Measurements from ENCODE around the gene MSTN.

The MSTN gene

DNA sequence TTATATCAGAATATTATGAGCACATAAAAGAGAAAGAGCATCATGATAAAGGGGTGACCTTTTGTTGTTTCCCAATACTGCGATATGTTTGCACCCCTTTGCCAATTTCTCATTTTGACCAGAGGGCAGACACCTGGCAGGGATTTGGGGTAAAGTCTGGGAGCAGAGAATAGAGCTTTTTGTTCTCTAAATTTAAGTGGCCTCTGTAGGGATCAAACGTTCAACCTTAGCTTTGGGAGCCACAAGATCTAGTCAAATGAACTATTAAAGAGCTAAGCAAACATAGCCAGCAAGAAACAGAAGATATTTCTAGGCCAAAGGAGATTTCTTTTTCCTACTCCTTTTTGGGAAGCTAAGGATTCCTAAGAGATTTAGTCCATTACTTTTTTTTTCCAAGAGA lies 1.1 kb upstream of the MSTN start:
- Histone ChIP-seq H3K79me2 (ENCODE audit: insufficient read depth, low read length) (no peaks in the 10 kb centered on the region), H3K27ac (ENCODE audit: low read length) (no peak overlapping the region), H3K27me3 (ENCODE audit: insufficient read depth, low read length, poor library complexity) (no peaks in the 10 kb centered on the region), H3K9me3 (ENCODE audit: insufficient read depth, low read length, severe bottlenecking) (no peaks in the 10 kb centered on the region), H3K36me3 (ENCODE audit: insufficient read depth, low read length) (no peaks in the 10 kb centered on the region), H2AFZ (ENCODE audit: low read depth, low read length) (no peak overlapping the region), H3K4me2 (ENCODE audit: insufficient read depth, low read length) (no peak overlapping the region), H4K20me1 (ENCODE audit: insufficient read depth, low read length) (no peaks in the 10 kb centered on the region), H3K4me3 (ENCODE audit: low read depth in 1 of 2, low read length in 2 of 2) (no peak overlapping the region), H3K4me1 (ENCODE audit: insufficient read depth, low read length) (no peaks in the 10 kb centered on the region), H3K9ac (ENCODE audit: low read depth, low read length) (no peak overlapping the region)
- ATAC-seq (ENCODE audit: insufficient read depth, low read depth) = no peak
- no peak for TF ChIP-seq EZH2 (IDR thresholded peaks at IDR 0.05; ENCODE audit: borderline replicate concordance, low read depth, low read length, severe bottlenecking)
- TF ChIP-seq, protein P1, sequence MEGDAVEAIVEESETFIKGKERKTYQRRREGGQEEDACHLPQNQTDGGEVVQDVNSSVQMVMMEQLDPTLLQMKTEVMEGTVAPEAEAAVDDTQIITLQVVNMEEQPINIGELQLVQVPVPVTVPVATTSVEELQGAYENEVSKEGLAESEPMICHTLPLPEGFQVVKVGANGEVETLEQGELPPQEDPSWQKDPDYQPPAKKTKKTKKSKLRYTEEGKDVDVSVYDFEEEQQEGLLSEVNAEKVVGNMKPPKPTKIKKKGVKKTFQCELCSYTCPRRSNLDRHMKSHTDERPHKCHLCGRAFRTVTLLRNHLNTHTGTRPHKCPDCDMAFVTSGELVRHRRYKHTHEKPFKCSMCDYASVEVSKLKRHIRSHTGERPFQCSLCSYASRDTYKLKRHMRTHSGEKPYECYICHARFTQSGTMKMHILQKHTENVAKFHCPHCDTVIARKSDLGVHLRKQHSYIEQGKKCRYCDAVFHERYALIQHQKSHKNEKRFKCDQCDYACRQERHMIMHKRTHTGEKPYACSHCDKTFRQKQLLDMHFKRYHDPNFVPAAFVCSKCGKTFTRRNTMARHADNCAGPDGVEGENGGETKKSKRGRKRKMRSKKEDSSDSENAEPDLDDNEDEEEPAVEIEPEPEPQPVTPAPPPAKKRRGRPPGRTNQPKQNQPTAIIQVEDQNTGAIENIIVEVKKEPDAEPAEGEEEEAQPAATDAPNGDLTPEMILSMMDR (IDR thresholded peaks at IDR 0.05; ENCODE audit: borderline replicate concordance, extremely low read depth, low read length, poor library complexity, severe bottlenecking) = no peak
- no peak for DNase-seq

DNA sequence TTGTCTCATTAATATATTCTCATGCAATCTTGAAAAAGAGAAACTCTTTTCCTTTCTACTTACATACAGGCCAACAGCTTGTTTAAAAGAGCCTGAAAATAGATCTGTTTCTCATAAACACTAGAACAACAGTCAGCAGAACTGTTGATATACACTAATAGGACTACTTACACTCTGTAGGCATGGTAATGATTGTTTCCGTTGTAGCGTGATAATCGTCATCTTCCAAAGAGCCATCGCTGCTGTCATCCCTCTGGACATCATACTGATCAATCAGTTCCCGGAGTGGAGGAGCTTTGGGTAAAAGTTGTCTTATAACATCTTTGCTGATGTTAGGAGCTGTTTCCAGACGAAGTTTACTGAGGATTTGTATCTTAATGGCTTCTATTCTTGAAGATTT lies 476 bp downstream of the MSTN start:
- H4K20me1 ChIP-seq (ENCODE audit: insufficient read depth, low read length) = no peaks in the 10 kb centered on the region

DNA sequence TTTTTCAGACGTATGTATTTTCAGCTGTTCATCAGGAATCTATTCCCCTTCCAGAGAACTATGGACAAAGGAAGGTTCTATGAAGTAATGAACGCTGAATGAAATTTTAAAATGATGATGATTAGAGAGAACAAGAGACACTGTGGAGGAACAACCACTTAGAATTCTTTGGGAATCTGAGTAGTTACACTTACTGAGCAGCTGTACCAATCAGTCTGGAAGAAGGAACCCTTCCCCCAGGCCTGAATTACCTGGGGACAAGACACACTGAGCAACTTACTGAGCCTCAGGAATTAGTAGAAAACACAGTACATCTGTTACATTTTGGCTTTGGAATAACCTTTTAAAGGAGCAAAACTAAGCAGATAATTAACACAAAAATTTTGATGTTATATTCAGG lies 1.9 kb downstream of the MSTN start:
- Histone ChIP-seq H3K4me2 (ENCODE audit: insufficient read depth, low read length) (no peak overlapping the region), H3K4me1 (ENCODE audit: insufficient read depth, low read length) (no peaks in the 10 kb centered on the region), H2AFZ (ENCODE audit: low read depth, low read length) (no peak overlapping the region), H3K27me3 (ENCODE audit: insufficient read depth, low read length, poor library complexity) (no peaks in the 10 kb centered on the region), H3K36me3 (ENCODE audit: insufficient read depth, low read length) (no peaks in the 10 kb centered on the region), H3K9me3 (ENCODE audit: insufficient read depth, low read length, severe bottlenecking) (no peaks in the 10 kb centered on the region), H3K9ac (ENCODE audit: low read depth, low read length) (no peak overlapping the region), H3K4me3 (ENCODE audit: low read depth in 1 of 2, low read length in 2 of 2) (no peak overlapping the region), H3K79me2 (ENCODE audit: insufficient read depth, low read length) (no peaks in the 10 kb centered on the region), H3K27ac (ENCODE audit: low read length) (no peak overlapping the region), H4K20me1 (ENCODE audit: insufficient read depth, low read length) (no peaks in the 10 kb centered on the region)
- ATAC-seq (ENCODE audit: insufficient read depth, low read depth) (no peak), DNase-seq (no peak)
- TF ChIP-seq, protein P1 (IDR thresholded peaks at IDR 0.05; ENCODE audit: borderline replicate concordance, extremely low read depth, low read length, poor library complexity, severe bottlenecking) = no peak
- TF ChIP-seq EZH2 (IDR thresholded peaks at IDR 0.05; ENCODE audit: borderline replicate concordance, low read depth, low read length, severe bottlenecking) = no peak

More for the DNA sequence above, 476 bp downstream of the MSTN start:
- TF ChIP-seq, protein P1 (IDR thresholded peaks at IDR 0.05; ENCODE audit: borderline replicate concordance, extremely low read depth, low read length, poor library complexity, severe bottlenecking) = no peak
- no peak for TF ChIP-seq EZH2 (IDR thresholded peaks at IDR 0.05; ENCODE audit: borderline replicate concordance, low read depth, low read length, severe bottlenecking)
- Histone ChIP-seq H2AFZ (ENCODE audit: low read depth, low read length) (no peak overlapping the region), H3K4me2 (ENCODE audit: insufficient read depth, low read length) (no peak overlapping the region), H3K9ac (ENCODE audit: low read depth, low read length) (no peak overlapping the region), H3K4me3 (ENCODE audit: low read depth in 1 of 2, low read length in 2 of 2) (no peak overlapping the region), H3K9me3 (ENCODE audit: insufficient read depth, low read length, severe bottlenecking) (no peaks in the 10 kb centered on the region), H3K4me1 (ENCODE audit: insufficient read depth, low read length) (no peaks in the 10 kb centered on the region), H3K79me2 (ENCODE audit: insufficient read depth, low read length) (no peaks in the 10 kb centered on the region), H3K36me3 (ENCODE audit: insufficient read depth, low read length) (no peaks in the 10 kb centered on the region), H3K27me3 (ENCODE audit: insufficient read depth, low read length, poor library complexity) (no peaks in the 10 kb centered on the region), H3K27ac (ENCODE audit: low read length) (no peak overlapping the region)
- ATAC-seq (ENCODE audit: insufficient read depth, low read depth) (no peak), DNase-seq (no peak)

DNA sequence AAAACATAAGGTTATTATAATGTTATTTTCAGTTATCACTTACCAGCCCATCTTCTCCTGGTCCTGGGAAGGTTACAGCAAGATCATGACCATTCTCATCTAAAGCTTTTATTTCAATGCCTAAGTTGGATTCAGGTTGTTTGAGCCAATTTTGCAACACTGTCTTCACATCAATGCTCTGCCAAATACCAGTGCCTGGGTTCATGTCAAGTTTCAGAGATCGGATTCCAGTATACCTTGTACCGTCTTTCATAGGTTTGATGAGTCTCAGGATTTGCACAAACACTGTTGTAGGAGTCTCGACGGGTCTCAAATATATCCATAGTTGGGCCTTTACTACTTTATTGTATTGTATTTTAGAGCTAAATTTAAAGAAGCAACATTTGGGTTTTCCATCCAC lies 2.5 kb downstream of the MSTN start:
- TF ChIP-seq, protein P1 (IDR thresholded peaks at IDR 0.05; ENCODE audit: borderline replicate concordance, extremely low read depth, low read length, poor library complexity, severe bottlenecking) = no peak
- no peak for TF ChIP-seq EZH2 (IDR thresholded peaks at IDR 0.05; ENCODE audit: borderline replicate concordance, low read depth, low read length, severe bottlenecking)
- H3K4me3 ChIP-seq (ENCODE audit: low read depth in 1 of 2, low read length in 2 of 2) = no peak overlapping the region
- no peaks in the 10 kb centered on the region for H3K27me3 ChIP-seq (ENCODE audit: insufficient read depth, low read length, poor library complexity)
- DNase-seq = no peak
- H3K9ac ChIP-seq (ENCODE audit: low read depth, low read length) = no peak overlapping the region
- no peaks in the 10 kb centered on the region for H4K20me1 ChIP-seq (ENCODE audit: insufficient read depth, low read length)
- H3K4me2 ChIP-seq (ENCODE audit: insufficient read depth, low read length) = no peak overlapping the region
- no peaks in the 10 kb centered on the region for H3K36me3 ChIP-seq (ENCODE audit: insufficient read depth, low read length)
- no peak overlapping the region for H3K27ac ChIP-seq (ENCODE audit: low read length)
- no peaks in the 10 kb centered on the region for H3K4me1 ChIP-seq (ENCODE audit: insufficient read depth, low read length)
- ATAC-seq (ENCODE audit: insufficient read depth, low read depth) = no peak
- no peaks in the 10 kb centered on the region for H3K79me2 ChIP-seq (ENCODE audit: insufficient read depth, low read length)
- no peak overlapping the region for H2AFZ ChIP-seq (ENCODE audit: low read depth, low read length)
- no peaks in the 10 kb centered on the region for H3K9me3 ChIP-seq (ENCODE audit: insufficient read depth, low read length, severe bottlenecking)

Data from DND-41 (cell line).